ENCODE data around the gene ALOX15B.
A peak's percentile ranks its signal among the peaks of the same experiment; 100 is the strongest.

The ALOX15B gene

GRCh38 chr17:8038954-8039610 is at the start of gene ALOX15B:
ALOX15B (plus strand) TSS chr17:8039059; CDS start chr17:8039156, 97 bp downstream.
- no peak for DNase-seq

GRCh38 chr17:7989781-7990655 is 48.8 kb upstream of the ALOX15B start:
- peak; percentile 64 for DNase-seq

- DNase-seq: no peak
These were observed 46.3 kb upstream of the ALOX15B start for GRCh38 chr17:7992516-7992915.

- no peak for DNase-seq
These were observed 45.9 kb upstream of the ALOX15B start for GRCh38 chr17:7992924-7993323.

- DNase-seq: no peak
These were observed 44.8 kb upstream of the ALOX15B start for GRCh38 chr17:7993972-7994589.

- no peak for DNase-seq
These were observed 43.1 kb upstream of the ALOX15B start for GRCh38 chr17:7995724-7996123.

- peak; percentile 21 for DNase-seq
These were observed 41.7 kb upstream of the ALOX15B start for GRCh38 chr17:7997186-7997585.

GRCh38 chr17:8001976-8002720 is 36.7 kb upstream of the ALOX15B start, which contains the start of gene GUCY2D:
GUCY2D (plus strand) TSS chr17:8002615; CDS start chr17:8003048, 433 bp downstream.
- no peak for DNase-seq

- no peak for DNase-seq
These were observed 35.9 kb upstream of the ALOX15B start for GRCh38 chr17:8002721-8003593.

- no peak for DNase-seq
These were observed 35.2 kb upstream of the ALOX15B start for GRCh38 chr17:8003594-8004181.

GRCh38 chr17:8004899-8005298 is 34.0 kb upstream of the ALOX15B start:
- DNase-seq: no peak

- DNase-seq: no peak
These were observed 33.5 kb upstream of the ALOX15B start for GRCh38 chr17:8005357-8005756.

GRCh38 chr17:8005967-8006730 is 32.7 kb upstream of the ALOX15B start:
- peak; percentile 19 for DNase-seq

- DNase-seq: no peak
These were observed 31.8 kb upstream of the ALOX15B start for GRCh38 chr17:8006836-8007680.

- no peak for DNase-seq
These were observed 31.0 kb upstream of the ALOX15B start for GRCh38 chr17:8007836-8008235.

GRCh38 chr17:8012045-8012580 is 26.7 kb upstream of the ALOX15B start:
- DNase-seq: no peak

GRCh38 chr17:8012996-8013640 is 25.7 kb upstream of the ALOX15B start:
- no peak for DNase-seq

GRCh38 chr17:8013731-8014557 is 24.9 kb upstream of the ALOX15B start:
- DNase-seq: no peak
